K562 (cell line): ENCODE results near the gene KCNK3. TPM values are rescaled to one million over a fixed set of nuclear protein-coding genes. Genes with fewer than 3 reads are reported as not detected.

Experiments
- ATAC-seq: fragments of 200-7000 bp; cut with Tn5 transposase; 3 replicates; pipeline ENCODE4 v1.9.1; 2020; ENCODE audit warnings: moderate library complexity
- BruUV-seq: library from RNA; stranded (reverse); fragments of 400-500 nt; replicated peaks from 2 replicates; lab custom pipeline; 2021; lab: Mats Ljungman, UMichigan
- CTCF ChIA-PET: fragments of 300-600 bp; formaldehyde crosslinking; extraction: SDS; loops from one replicate; lab custom pipeline; 2021; ENCODE audit warnings: low intra/inter-chr PET ratio; lab: Yijun Ruan, JAX
- POLR2A ChIA-PET: fragments of 300-600, 350-650 bp; sonication (Branson Sonifier 250); formaldehyde crosslinking; extraction: SDS; loops from one replicate; lab custom pipeline; 2021; ENCODE audit warnings: antibody characterized with exemption, inconsistent platforms; lab: Yijun Ruan, JAX
- DNase-seq, 4 experiments: peaks; one replicate each; pipeline versions ENCODE4 v3.0.0 to v3.0.0-alpha.2; 2011 to 2018; ENCODE audit warnings: low spot score in 3 of 4, mixed read lengths in 3 of 4; ENCODE audit errors: extremely low read depth in 1 of 4
- FAIRE-seq: peaks from 2 replicates; lab custom pipeline; 2011; peaks lifted over from hg19 to GRCh38; lab: Jason Lieb, UNC
- H2AFZ ChIP-seq: 2 replicates; pipeline ENCODE4 v1.6.0; 2011; ENCODE audit warnings: low read depth, low read length, control low read depth, inconsistent platforms
- H3K27ac ChIP-seq: fragments of 200-600 bp; 3 replicates; pipeline ENCODE4 v1.8.0; 2011; ENCODE audit warnings: low read depth, mild to moderate bottlenecking, control low read depth, inconsistent platforms, low read length, moderate library complexity, mixed read lengths; ENCODE audit errors: extremely low read depth
- H3K27me3 ChIP-seq, 2 experiments: fragments of 300-600 bp in 1 of 2; 2 replicates in 1 of 2; 3 replicates in 1 of 2; pipeline versions ENCODE4 v1.6.0 to v1.8.0; 2011; ENCODE audit warnings: inconsistent platforms in 2 of 2, low read length in 2 of 2, mild to moderate bottlenecking in 1 of 2, mixed read lengths in 1 of 2, moderate library complexity in 1 of 2; ENCODE audit not compliant: control insufficient read depth in 2 of 2, insufficient read depth in 2 of 2
- H3K36me3 ChIP-seq: fragments of 300-600 bp; 3 replicates; pipeline ENCODE4 v1.8.0; 2011; ENCODE audit warnings: mild to moderate bottlenecking, low read length, inconsistent platforms; ENCODE audit not compliant: control insufficient read depth, insufficient read depth
- H3K4me1 ChIP-seq, 2 experiments: fragments of 200-600 bp in 1 of 2; replicated peaks in 1 of 2; 2 replicates in 1 of 2; 3 replicates in 1 of 2; pipeline versions ENCODE4 v1.5.1 to v1.8.0; 2011; ENCODE audit warnings: inconsistent platforms in 2 of 2, low read length in 2 of 2, mild to moderate bottlenecking in 1 of 2, mixed read lengths in 1 of 2, moderate library complexity in 1 of 2; ENCODE audit not compliant: control insufficient read depth in 2 of 2, insufficient read depth in 2 of 2
- H3K4me2 ChIP-seq: 2 replicates; pipeline ENCODE4 v1.6.1; 2011; ENCODE audit warnings: low read length, control low read depth, inconsistent platforms, mixed read lengths; ENCODE audit not compliant: insufficient read depth
- H3K4me3 ChIP-seq: fragments of 200-600 bp; sonication (generic), shearing (Covaris generic); 2 replicates; pipeline ENCODE4 v1.5.1; 2016; ENCODE audit warnings: control low read depth, inconsistent platforms
- H3K79me2 ChIP-seq: fragments of 200-600 bp; 3 replicates; pipeline ENCODE4 v1.8.0; 2011; ENCODE audit warnings: low read length, inconsistent platforms; ENCODE audit not compliant: control insufficient read depth, insufficient read depth
- H3K9ac ChIP-seq, 2 experiments: 2 replicates each; pipeline versions ENCODE4 v1.6.0 to v1.6.1; 2011; ENCODE audit warnings: low read depth in 2 of 2, low read length in 2 of 2, control low read depth in 1 of 2, inconsistent platforms in 1 of 2, mild to moderate bottlenecking in 1 of 2, mixed read lengths in 1 of 2; ENCODE audit not compliant: insufficient read depth in 1 of 2
- H3K9me1 ChIP-seq: one replicate; pipeline ENCODE4 v1.6.0; 2011; ENCODE audit warnings: inconsistent platforms, mild to moderate bottlenecking, low read length, moderate library complexity; ENCODE audit not compliant: control insufficient read depth, insufficient read depth
- H3K9me3 ChIP-seq: replicated peaks from 2 replicates; pipeline ENCODE4 v1.5.1; 2011; ENCODE audit warnings: low read depth, low read length, inconsistent platforms; ENCODE audit not compliant: control insufficient read depth, insufficient read depth
- H4K20me1 ChIP-seq: replicated peaks from 2 replicates; pipeline ENCODE4 v1.6.1; 2011; ENCODE audit warnings: low read length, inconsistent platforms, mixed read lengths; ENCODE audit not compliant: control insufficient read depth, insufficient read depth
- BHLHE40 ChIP-seq: IDR thresholded peaks from 2 replicates; pipeline ENCODE4 v1.6.1; 2011; ENCODE audit warnings: low read length, improper control_type of control experiment
- DPF2 ChIP-seq: fragments of 450-650 bp; IDR thresholded peaks from 2 replicates; pipeline ENCODE4 v1.6.1; 2016
- GTF2F1 ChIP-seq: IDR thresholded peaks from 2 replicates; pipeline ENCODE4 v1.6.1; 2011; ENCODE audit warnings: low read depth, low read length, improper control_type of control experiment
- HMGN3 ChIP-seq: IDR thresholded peaks from 2 replicates; pipeline ENCODE4 v1.6.1; 2011; ENCODE audit warnings: borderline replicate concordance, low read depth, mild to moderate bottlenecking, mixed read lengths, low read length; ENCODE audit not compliant: insufficient read length; ENCODE audit errors: extremely low read depth
- MLX ChIP-seq, 2 experiments: fragments of 450-650 bp in 1 of 2; sonication (generic) in 1 of 2; formaldehyde crosslinking; conservative IDR thresholded peaks; 2 replicates each; pipeline versions ENCODE4 v1.4.0 to v1.8.1; 2020 to 2022; ENCODE audit warnings: mild to moderate bottlenecking in 1 of 2, missing genetic modification reagents in 1 of 2
- MTF1 ChIP-seq: fragments of 250-450 bp; sonication (Bioruptor Pico); IDR thresholded peaks from 2 replicates; pipeline ENCODE4 v1.9.0; 2021; ENCODE audit warnings: moderate library complexity, mild to moderate bottlenecking, inconsistent platforms, borderline replicate concordance
- NRF1 ChIP-seq, 2 experiments: fragments of 450-650 bp; IDR thresholded peaks in 1 of 2; conservative IDR thresholded peaks in 1 of 2; 2 replicates each; pipeline ENCODE4 v1.6.1; 2014; ENCODE audit warnings: mild to moderate bottlenecking in 2 of 2
- POLR2B ChIP-seq: fragments of 450-650 bp; IDR thresholded peaks from 2 replicates; pipeline ENCODE4 v1.6.1; 2018; ENCODE audit warnings: low read depth; ENCODE audit not compliant: partially characterized antibody
- RB1 ChIP-seq: fragments of 450-650 bp; IDR thresholded peaks from 2 replicates; pipeline ENCODE4 v1.6.1; 2017; ENCODE audit warnings: low read depth, mild to moderate bottlenecking
- SNIP1 ChIP-seq: fragments of 450-650 bp; IDR thresholded peaks from 2 replicates; pipeline ENCODE4 v1.7.1; 2017; ENCODE audit warnings: low read depth, mild to moderate bottlenecking
- TAF15 ChIP-seq: fragments of 200-400 bp; formaldehyde crosslinking; IDR thresholded peaks from 2 replicates; pipeline ENCODE4 v1.6.1; 2017; ENCODE audit warnings: mild to moderate bottlenecking, low read depth, low read length, moderate library complexity
- WGBS: fragments of 100-300 bp; shearing (Covaris generic); methylation state at CpG from one replicate; pipeline ENCODE4 v1.1.6; 2016; ENCODE audit warnings: low coverage, mixed read lengths; ENCODE audit not compliant: insufficient coverage; ENCODE audit errors: missing lambda C conversion rate; 5-methylcytosine and 5-hydroxymethylcytosine counted together
- in situ Hi-C: fragments of 300-500 bp; cut with MboI; formaldehyde crosslinking; loops from 4 replicates; pipeline ENCODE4 v1.15.0; 2018; ENCODE audit warnings: inconsistent platforms, mixed read lengths
- intact Hi-C: fragments of 100-400 bp; cut with micrococcal nuclease; formaldehyde crosslinking; loops from 2 replicates; pipeline ENCODE4 v1.14.2; 2022
- polyA plus RNA-seq, 8 experiments: library from polyadenylated mRNA; depleted of rRNA in 4 of 8; stranded (reverse) in 5 of 8; unstranded in 3 of 8; fragments of >200 nt; fragmentation: Nextera tagmentation in 2 of 8; fragmentation: Illumina TruSeq in 1 of 8; extraction: Ambion mirVana in 2 of 8; extraction: Trizol in 1 of 8; gene quantifications; 2 replicates each; pipeline versions ENCODE4 v1.2.1 to v1.2.3, GENCODE V29; 2011 to 2014; ENCODE audit warnings: inconsistent platforms in 1 of 8, missing spikeins in 1 of 8
- total RNA-seq, 7 experiments: library from RNA; depleted of rRNA in 6 of 7; stranded (reverse); fragments of >200 nt in 6 of 7; fragmentation: Illumina TruSeq in 2 of 7; extraction: Trizol in 2 of 7; gene quantifications; 2 replicates each; pipeline versions ENCODE4 v1.2.1 to v1.2.3, GENCODE V29; 2011 to 2021; ENCODE audit warnings: low replicate concordance in 1 of 7
- TF ChIP-seq, protein P1 (sequence below): fragments of 450-650 bp; conservative IDR thresholded peaks from 2 replicates; pipeline ENCODE4 v1.6.1; 2016; ENCODE audit warnings: missing genetic modification characterization, low read depth, mild to moderate bottlenecking, control low read depth, missing compliant biosample characterization

Gene KCNK3
- total and polyA plus RNA-seq, 9 of the 15 experiments (the other 6 are each of a cell fraction or from before 2014, with no cell fraction given): 0.01 to 0.20 (median 0.07) TPM; not detected in 5

DNA sequence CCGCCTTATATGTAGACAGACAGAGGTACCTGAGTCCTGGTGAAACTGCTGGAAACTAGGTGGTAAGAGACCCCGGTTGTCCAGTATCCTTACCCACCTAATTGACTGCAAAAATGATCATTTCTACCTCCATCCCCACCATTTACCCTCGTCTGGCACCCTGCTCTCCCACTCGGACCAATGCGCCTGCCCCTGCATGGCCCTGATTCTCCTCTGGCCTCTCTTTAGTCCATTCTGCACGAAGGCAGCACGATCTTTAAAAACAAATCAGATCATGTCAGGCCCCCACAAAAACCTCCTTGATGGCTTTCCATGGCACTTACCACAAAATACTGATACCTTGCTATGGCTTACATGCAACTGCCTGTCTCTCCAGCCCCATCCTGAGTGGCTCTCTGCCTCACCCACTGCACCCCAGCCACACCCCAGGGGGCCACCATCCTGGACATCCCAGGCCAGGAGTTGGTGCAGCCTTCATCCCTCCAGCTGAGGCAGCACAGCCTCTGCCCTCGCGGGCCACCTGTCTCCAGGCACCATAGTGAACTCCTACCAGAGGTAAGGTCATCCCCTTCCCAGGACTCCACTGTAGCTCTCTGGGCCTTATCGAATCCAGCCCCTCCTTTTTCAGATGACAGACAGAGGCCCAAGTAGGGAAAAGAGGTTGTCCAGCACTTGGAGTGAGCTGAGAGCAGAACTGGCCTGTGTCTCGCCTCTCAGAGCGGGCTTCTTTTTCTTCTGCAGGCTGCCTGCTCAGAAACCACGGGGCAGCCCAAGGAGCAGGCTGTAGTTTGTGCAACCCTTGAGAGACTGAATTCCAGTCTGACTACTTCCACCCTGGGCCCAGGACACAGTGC is 39.1 kb upstream of the KCNK3 start:
- Histone ChIP-seq H3K4me3 (no peak overlapping the region), H3K79me2 (no peaks in the 10 kb centered on the region), H3K27ac (no peak overlapping the region), H3K4me1 (0 out of 5 replicates have a peak, but pooled peaks cover 0 to 3% of the 10 kb centered on the region in 2 experiments), H3K9me3 (0 out of 2 replicates have a peak, but pooled peaks cover 2% of the 10 kb centered on the region), H3K9me1 (no peaks in the 10 kb centered on the region), H4K20me1 (no peaks in the 10 kb centered on the region), H3K9ac (no peak overlapping the region), H3K36me3 (no peaks in the 10 kb centered on the region), H3K27me3 (peaks cover 26 to 65% of the 10 kb centered on the region in 2 experiments), H2AFZ (no peak overlapping the region), H3K4me2 (no peak overlapping the region)
- DNase-seq (no peak), FAIRE-seq (no peak), ATAC-seq (no peak)
- WGBS: 6% methylated on average over 13 of the region's 13 CpGs
- ChIA-PET CTCF (no interaction called here), POLR2A (interaction anchor here (1.0 kb wide), 1 partner anchor 12 kb away, joined by 3 read pairs; the partner anchor contains the start of gene CIB4)
- TF ChIP-seq MLX (CRISPR knock-in tag; conservative IDR thresholded peaks at IDR 0.05): no peak
- BruUV-seq: no TSS peak
- intact Hi-C loops (no loop called here), in situ Hi-C loops (no loop called here)

GRCh38 chr2:26654061-26654340 is 38.5 kb upstream of the KCNK3 start:
- DNase-seq (no peak), FAIRE-seq (no peak), ATAC-seq (no peak)
- H3K9ac ChIP-seq: no peak overlapping the region
- BruUV-seq: no TSS peak
- no peak overlapping the region for H3K4me3 ChIP-seq
- 0 out of 2 replicates have a peak, but pooled peaks cover 2% of the 10 kb centered on the region for H3K9me3 ChIP-seq
- peaks cover 0 to 3% of the 10 kb centered on the region in 2 experiments; a peak in 1 of 5 replicates for H3K4me1 ChIP-seq
- no peak overlapping the region for H3K27ac ChIP-seq
- no peaks in the 10 kb centered on the region for H3K79me2 ChIP-seq
- POLR2A ChIA-PET: no interaction called here
- no peaks in the 10 kb centered on the region for H4K20me1 ChIP-seq
- H3K9me1 ChIP-seq: no peaks in the 10 kb centered on the region
- 0% methylated on average over 3 of the region's 3 CpGs for WGBS
- peaks cover 26 to 61% of the 10 kb centered on the region in 2 experiments for H3K27me3 ChIP-seq
- intact Hi-C loops: no loop called here
- H3K36me3 ChIP-seq: no peaks in the 10 kb centered on the region
- CTCF ChIA-PET: no interaction called here
- no peak overlapping the region for H2AFZ ChIP-seq
- no peak overlapping the region for H3K4me2 ChIP-seq
- in situ Hi-C loops: no loop called here
- TF ChIP-seq HMGN3 (no peak), SNIP1 (no peak), MTF1 (no peak), BHLHE40 (no peak), NRF1 (conservative IDR thresholded peaks at IDR 0.05 in 1 of 2, IDR thresholded peaks at IDR 0.05 in 1 of 2) (no peak), GTF2F1 (no peak), DPF2 (no peak), RB1 (no peak), TAF15 (no peak), POLR2B (no peak)
- TF ChIP-seq, protein P1, sequence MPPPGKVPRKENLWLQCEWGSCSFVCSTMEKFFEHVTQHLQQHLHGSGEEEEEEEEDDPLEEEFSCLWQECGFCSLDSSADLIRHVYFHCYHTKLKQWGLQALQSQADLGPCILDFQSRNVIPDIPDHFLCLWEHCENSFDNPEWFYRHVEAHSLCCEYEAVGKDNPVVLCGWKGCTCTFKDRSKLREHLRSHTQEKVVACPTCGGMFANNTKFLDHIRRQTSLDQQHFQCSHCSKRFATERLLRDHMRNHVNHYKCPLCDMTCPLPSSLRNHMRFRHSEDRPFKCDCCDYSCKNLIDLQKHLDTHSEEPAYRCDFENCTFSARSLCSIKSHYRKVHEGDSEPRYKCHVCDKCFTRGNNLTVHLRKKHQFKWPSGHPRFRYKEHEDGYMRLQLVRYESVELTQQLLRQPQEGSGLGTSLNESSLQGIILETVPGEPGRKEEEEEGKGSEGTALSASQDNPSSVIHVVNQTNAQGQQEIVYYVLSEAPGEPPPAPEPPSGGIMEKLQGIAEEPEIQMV (tag): no peak
